Activated CD8-positive, alpha-beta memory T cell treated with anti-CD3 and anti-CD28 coated beads for 4 hours (primary cell): ENCODE results near the gene ARHGEF26.

Experiments
- DNase-seq, 2 donors: peaks; one replicate each; pipeline ENCODE4 v3.0.0-alpha.2; 2020; ENCODE audit warnings: low read depth in 2 of 2

The ARHGEF26 gene

GRCh38 chr3:154254527-154254926 lies 133.3 kb downstream of the ARHGEF26 start:
- DNase-seq: no peak

GRCh38 chr3:154273381-154273780 lies 152.2 kb downstream of the ARHGEF26 start:
- DNase-seq: no peak

- no peak for DNase-seq
Measured at GRCh38 chr3:154274348-154274747, 153.2 kb downstream of the ARHGEF26 start.

- no peak for DNase-seq
Measured at GRCh38 chr3:154275292-154275691, 154.1 kb downstream of the ARHGEF26 start.

- no peak for DNase-seq
Measured at GRCh38 chr3:154275965-154276364, 154.8 kb downstream of the ARHGEF26 start.

GRCh38 chr3:154280161-154280560 lies 159.0 kb downstream of the ARHGEF26 start:
- DNase-seq: no peak

GRCh38 chr3:154285221-154285620 lies 164.0 kb downstream of the ARHGEF26 start:
- no peak for DNase-seq

GRCh38 chr3:154290187-154290586 lies 169.0 kb downstream of the ARHGEF26 start:
- no peak for DNase-seq

- DNase-seq: no peak
Measured at GRCh38 chr3:154294016-154294415, 172.8 kb downstream of the ARHGEF26 start.

GRCh38 chr3:154301561-154301960 lies 180.4 kb downstream of the ARHGEF26 start:
- no peak for DNase-seq

GRCh38 chr3:154304116-154304786 lies 183.1 kb downstream of the ARHGEF26 start:
- DNase-seq: no peak

- no peak for DNase-seq
Measured at GRCh38 chr3:154304936-154305335, 183.7 kb downstream of the ARHGEF26 start.

- DNase-seq: no peak
Measured at GRCh38 chr3:154307363-154307762, 186.2 kb downstream of the ARHGEF26 start.
